ENCODE results near the gene DDR1.
"Not testable (repeated sequence)": the region's sequence is repeated elsewhere in the genome, so short reads cannot be mapped to it uniquely, and the experiment has no call there.

DDR1 gene

DNA sequence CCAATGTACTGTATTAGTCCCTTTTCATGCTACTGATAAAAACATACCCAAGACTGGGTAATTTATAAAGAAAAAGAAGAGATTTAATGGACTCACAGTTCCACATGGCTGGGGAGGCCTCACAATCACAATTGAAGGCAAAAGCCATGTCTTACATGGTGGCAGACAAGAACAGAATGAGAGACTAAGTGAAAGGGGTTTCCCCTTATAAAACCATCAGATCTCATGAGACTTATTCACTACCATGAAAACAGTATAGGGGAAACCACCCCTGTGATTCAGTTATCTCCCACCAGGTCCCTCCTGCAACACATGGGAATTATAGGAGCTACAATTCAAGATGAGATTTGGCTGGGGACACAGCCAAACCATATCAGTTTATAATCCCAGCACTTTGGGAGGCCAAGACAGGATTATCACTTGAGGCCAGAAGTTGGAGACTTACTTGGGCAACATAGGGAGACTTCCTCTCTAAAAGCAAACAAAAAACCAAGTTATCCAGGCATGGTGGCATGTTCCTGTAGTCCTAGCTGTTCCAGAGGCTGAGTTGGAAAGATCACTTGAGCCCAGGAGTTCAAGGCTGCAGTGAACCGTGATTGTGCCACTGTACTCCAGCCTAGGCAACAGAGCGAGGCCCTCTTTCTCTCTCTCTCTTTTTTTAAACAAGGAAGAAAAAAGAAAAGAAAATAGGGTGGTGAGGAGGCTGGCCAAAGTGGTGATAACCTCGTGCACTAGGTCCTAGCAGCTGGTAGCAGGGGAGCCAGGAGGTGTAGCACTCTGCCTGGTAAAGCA lies 22.9 kb upstream of the DDR1 start:
- no peak for DNase-seq (ENCODE audit: extremely low spot score)
- CTCF ChIA-PET, result interaction anchor here (1.4 to 1.5 kb wide), 2 partner anchors 32 to 39 kb away, joined by 3 to 5 read pairs; no protein-coding TSS in a partner anchor
- POLR2A ChIA-PET, result no interaction called here
- TF ChIP-seq, protein P1, sequence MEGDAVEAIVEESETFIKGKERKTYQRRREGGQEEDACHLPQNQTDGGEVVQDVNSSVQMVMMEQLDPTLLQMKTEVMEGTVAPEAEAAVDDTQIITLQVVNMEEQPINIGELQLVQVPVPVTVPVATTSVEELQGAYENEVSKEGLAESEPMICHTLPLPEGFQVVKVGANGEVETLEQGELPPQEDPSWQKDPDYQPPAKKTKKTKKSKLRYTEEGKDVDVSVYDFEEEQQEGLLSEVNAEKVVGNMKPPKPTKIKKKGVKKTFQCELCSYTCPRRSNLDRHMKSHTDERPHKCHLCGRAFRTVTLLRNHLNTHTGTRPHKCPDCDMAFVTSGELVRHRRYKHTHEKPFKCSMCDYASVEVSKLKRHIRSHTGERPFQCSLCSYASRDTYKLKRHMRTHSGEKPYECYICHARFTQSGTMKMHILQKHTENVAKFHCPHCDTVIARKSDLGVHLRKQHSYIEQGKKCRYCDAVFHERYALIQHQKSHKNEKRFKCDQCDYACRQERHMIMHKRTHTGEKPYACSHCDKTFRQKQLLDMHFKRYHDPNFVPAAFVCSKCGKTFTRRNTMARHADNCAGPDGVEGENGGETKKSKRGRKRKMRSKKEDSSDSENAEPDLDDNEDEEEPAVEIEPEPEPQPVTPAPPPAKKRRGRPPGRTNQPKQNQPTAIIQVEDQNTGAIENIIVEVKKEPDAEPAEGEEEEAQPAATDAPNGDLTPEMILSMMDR (IDR thresholded peaks at IDR 0.05; ENCODE audit: control extremely low read depth, extremely low read depth, low read depth, missing control alignments), result no peak

DNA sequence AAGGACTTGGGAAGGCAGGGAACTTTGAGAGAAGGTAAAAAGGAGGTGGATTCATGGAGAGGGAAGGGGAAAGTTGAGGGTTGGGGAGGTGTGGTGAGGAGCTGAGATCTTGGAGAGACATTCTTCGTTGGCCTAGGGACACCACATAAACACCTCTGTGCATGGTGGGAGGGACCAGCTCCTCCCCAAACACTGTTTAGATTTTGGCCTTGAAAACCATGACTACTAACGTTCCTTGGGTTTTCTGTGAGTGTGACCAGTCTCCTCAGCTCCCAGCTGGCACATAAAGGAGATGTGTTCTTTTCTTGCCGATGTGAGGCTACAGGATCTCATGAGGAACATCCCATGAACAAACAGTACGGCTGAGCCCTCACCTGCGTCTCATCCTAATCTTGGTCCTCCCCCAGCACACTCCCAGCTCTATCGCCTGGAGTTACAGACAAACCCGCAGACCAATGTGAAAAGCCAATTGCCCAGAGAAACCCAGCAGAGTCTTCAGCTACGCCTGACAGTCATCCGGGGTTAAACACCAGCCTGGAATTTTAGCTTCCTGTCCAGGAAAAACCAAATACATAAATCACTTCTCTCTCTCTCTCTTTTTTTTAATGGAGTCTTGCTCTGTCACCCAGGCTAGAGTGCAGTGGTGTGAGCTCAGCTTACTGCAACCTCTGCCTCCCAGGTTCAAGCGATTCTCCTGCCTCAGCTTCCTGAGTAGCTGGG lies 22.0 kb upstream of the DDR1 start:
- TF ChIP-seq, protein P1 (IDR thresholded peaks at IDR 0.05; ENCODE audit: control extremely low read depth, extremely low read depth, low read depth, missing control alignments), result no peak
- DNase-seq (ENCODE audit: extremely low spot score), result no peak
- ChIA-PET CTCF (interaction anchor here (1.4 to 1.5 kb wide), 2 partner anchors 33 to 40 kb away, joined by 3 to 5 read pairs; no protein-coding TSS in a partner anchor), POLR2A (no interaction called here)

DNA sequence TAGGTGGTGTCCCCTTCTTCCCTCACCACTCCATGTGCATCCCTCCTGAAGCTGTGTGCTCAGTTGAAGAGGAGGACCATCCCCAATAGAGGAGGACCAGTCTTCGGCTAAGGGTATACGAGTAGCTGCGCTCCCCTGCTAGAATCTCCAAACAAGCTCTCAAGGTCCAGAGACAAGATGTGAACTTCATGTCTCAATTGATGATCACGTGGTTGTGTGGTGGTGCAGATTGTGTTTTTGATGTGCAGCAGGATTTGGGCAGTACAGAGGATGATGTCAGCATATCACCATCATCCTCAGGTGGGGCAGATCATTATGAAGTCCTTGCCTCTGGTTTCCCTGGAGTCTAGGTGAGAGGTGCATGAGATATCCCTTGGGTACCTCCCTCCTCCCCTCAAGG lies 20.0 kb upstream of the DDR1 start:
- CTCF ChIA-PET, result no interaction called here

DNA sequence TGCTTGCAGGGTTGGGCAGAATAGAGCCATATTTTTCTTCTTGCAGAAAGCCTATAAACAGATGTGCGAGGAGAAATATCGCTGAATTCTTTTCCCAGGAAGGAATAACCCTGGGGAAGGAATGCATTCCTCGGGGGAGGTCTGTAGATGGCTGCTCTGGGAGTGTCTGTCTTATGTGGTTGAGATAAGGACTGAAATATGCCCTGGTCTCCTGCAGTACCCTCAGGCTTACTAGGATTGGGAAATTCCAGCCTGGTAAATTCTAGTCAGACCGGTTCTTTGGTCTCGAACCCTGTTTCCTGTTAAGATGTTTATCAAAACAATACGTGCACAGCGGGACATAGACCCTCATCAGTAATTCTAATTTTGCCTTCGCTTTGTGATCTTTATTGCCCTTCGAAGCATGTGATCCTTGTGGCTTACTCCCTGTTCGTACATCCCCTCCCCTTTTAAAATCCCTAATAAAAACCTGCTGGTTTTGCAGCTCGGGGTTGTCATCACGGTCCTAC lies 15.0 kb upstream of the DDR1 start:
- not testable (repeated sequence) for DNase-seq (ENCODE audit: extremely low spot score)
- ChIA-PET CTCF (interaction anchor here (1.6 kb wide), 1 partner anchor 41 kb away, joined by 4 read pairs; no protein-coding TSS in a partner anchor), POLR2A (interaction anchor here (0.6 kb wide), 1 partner anchor 48 kb away, joined by 4 read pairs; no protein-coding TSS in a partner anchor)

More for the DNA sequence above, 20.0 kb upstream of the DDR1 start:
- TF ChIP-seq, protein P1 (IDR thresholded peaks at IDR 0.05; ENCODE audit: control extremely low read depth, extremely low read depth, low read depth, missing control alignments), result no peak
- POLR2A ChIA-PET, result no interaction called here
- no peak for DNase-seq (ENCODE audit: extremely low spot score)

DNA sequence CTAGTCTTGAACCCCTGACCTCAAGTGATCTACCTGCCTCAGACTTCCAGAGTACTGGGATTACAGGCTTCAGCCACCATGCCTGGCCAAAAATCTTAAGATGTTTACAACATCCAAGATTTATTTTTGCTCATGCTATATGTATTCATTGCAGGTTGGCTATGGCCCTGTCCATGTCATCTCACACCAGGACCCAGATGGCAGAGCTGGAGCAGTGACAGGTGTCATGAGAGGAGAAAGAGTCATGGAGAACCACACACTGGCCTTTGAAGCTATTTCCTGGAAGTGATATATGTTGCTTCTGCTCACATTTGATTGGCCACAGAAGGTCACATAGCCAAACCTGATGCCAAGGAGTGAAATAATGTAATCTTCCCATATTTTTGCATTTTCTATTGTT lies 13.8 kb upstream of the DDR1 start:
- POLR2A ChIA-PET, result no interaction called here
- CTCF ChIA-PET, result no interaction called here
- no peak for DNase-seq (ENCODE audit: extremely low spot score)
- TF ChIP-seq, protein P1 (IDR thresholded peaks at IDR 0.05; ENCODE audit: control extremely low read depth, extremely low read depth, low read depth, missing control alignments), result no peak

DNA sequence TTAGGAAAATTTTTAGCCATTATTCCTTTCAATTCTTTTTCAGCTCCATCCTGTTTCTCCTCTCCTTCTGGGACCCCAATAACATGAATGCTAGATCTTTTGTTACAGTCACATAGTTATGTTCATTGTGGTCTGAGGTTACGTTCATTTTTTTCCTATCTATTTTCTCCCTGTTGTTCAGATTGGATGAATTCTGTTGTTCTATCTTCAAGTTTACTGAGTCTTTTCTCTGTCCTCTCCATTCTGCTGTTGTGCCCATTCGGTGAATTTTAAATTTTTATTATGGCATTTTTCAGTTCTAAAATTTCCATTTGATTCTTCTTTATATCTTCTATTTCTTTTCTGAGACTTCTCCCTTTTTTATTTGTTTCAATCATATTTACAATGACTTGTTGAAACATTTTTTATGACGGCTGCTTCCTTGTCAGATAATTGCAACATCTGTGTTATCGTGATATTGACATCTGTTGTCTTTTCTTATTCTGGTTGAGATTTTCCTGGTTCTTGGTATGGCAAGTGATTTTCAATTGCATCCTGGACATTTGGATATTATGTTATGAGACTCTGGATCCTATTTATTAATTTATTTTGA lies 12.6 kb upstream of the DDR1 start:
- TF ChIP-seq, protein P1 (IDR thresholded peaks at IDR 0.05; ENCODE audit: control extremely low read depth, extremely low read depth, low read depth, missing control alignments), result no peak
- POLR2A ChIA-PET, result no interaction called here
- CTCF ChIA-PET, result no interaction called here
- DNase-seq (ENCODE audit: extremely low spot score), result no peak
